ENCODE measurements around the gene CHAT.

The CHAT gene

GRCh38 chr10:49645417-49645816, 31.6 kb downstream of the CHAT start:
- H3K4me3 ChIP-seq (replicated peaks; ENCODE audit: low read depth, low read length): no peak overlapping the region
- DNase-seq (ENCODE audit: extremely low read depth, low read depth): no peak
- no peak for TF ChIP-seq CTCF (IDR thresholded peaks at IDR 0.05; ENCODE audit: low read depth, low read length, missing control alignments)

GRCh38 chr10:49645871-49646870, 32.3 kb downstream of the CHAT start:
- no peak for DNase-seq (ENCODE audit: extremely low read depth, low read depth)
- TF ChIP-seq CTCF (IDR thresholded peaks at IDR 0.05; ENCODE audit: low read depth, low read length, missing control alignments): no peak
- H3K4me3 ChIP-seq (replicated peaks; ENCODE audit: low read depth, low read length): no peak overlapping the region

- H3K4me3 ChIP-seq (replicated peaks; ENCODE audit: low read depth, low read length): no peak overlapping the region
- no peak for DNase-seq (ENCODE audit: extremely low read depth, low read depth)
- no peak for TF ChIP-seq CTCF (IDR thresholded peaks at IDR 0.05; ENCODE audit: low read depth, low read length, missing control alignments)
Measured at GRCh38 chr10:49647554-49647953, 33.7 kb downstream of the CHAT start.

- no peak for DNase-seq (ENCODE audit: extremely low read depth, low read depth)
- no peak overlapping the region for H3K4me3 ChIP-seq (replicated peaks; ENCODE audit: low read depth, low read length)
- TF ChIP-seq CTCF (IDR thresholded peaks at IDR 0.05; ENCODE audit: low read depth, low read length, missing control alignments): no peak
Measured at GRCh38 chr10:49647985-49648795, 34.4 kb downstream of the CHAT start.

- no peak overlapping the region for H3K4me3 ChIP-seq (replicated peaks; ENCODE audit: low read depth, low read length)
- TF ChIP-seq CTCF (IDR thresholded peaks at IDR 0.05; ENCODE audit: low read depth, low read length, missing control alignments): no peak
- DNase-seq (ENCODE audit: extremely low read depth, low read depth): no peak
Measured at GRCh38 chr10:49649294-49649693, 35.5 kb downstream of the CHAT start.

GRCh38 chr10:49649936-49650723, 36.3 kb downstream of the CHAT start:
- H3K4me3 ChIP-seq (replicated peaks; ENCODE audit: low read depth, low read length): no peak overlapping the region
- no peak for DNase-seq (ENCODE audit: extremely low read depth, low read depth)

More at GRCh38 chr10:49649936-49650723, 36.3 kb downstream of the CHAT start:
- no peak for TF ChIP-seq CTCF (IDR thresholded peaks at IDR 0.05; ENCODE audit: low read depth, low read length, missing control alignments)
